ENCODE results near the gene MAPK8IP3. TPM values are rescaled to one million over a fixed set of nuclear protein-coding genes. Genes with fewer than 3 reads are reported as not detected.
"Not testable (repeated sequence)": the region's sequence is repeated elsewhere in the genome, so short reads cannot be mapped to it uniquely, and the experiment has no call there.

The MAPK8IP3 gene
- total RNA-seq, 1 donor from 2014 or later = 94.1 TPM

DNA sequence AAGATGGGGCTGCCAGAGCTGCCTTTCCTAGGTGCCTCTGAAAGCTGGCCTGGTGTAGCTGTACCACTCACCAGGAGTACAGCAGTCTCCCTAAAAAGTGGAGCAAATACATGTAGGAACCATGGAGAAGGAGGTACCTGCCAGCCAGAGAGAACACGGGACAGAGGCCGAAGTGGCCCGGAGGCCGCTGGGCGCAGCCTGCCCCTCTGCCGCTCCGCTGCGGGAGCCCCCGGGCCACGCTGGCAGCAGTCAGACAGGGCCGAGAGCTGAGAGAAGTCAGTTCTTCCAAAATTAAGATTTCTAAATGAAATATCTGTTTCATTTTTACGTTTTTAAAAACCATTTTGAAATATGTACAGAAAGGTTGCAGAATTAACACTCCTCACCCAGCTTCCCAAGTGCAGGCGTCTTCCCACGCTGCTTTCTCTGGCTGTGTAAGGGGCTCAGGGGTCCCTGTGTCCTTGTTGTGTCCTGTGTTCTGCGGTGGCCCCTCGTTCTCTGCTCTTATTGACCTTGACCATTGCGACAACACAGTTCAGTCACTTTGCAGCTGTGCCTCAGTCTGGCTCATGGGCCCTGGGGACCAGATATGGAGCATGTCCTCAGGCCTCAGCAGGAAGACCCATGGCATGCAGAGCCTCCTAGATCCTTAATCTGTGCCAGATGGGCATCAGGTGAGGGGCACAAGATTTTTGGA is 5.0 kb downstream of the MAPK8IP3 start:
- no peak for DNase-seq (ENCODE audit: low spot score)

DNA sequence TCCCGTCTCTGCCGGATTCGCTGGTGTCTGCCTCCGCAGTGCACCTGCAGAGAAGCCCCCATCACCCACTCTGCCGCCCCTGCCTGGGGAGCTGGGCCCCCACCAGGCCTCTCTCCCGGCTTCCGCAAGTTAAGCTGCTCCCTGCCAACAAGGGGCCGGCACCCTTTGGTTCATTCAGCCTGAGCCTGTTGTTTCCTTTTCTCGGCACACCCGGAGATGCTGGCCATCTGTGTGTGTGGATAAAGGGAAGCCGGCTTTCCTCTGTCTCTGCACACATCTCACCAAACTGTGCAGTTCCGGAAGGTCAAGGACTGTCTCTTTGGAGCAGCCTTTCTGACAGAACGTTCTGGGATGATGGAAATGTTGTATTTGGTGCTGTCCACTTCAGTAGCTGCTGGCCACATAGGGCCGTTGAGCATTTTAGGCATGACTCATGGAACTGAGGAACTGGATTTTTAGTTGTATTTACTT is 6.8 kb downstream of the MAPK8IP3 start:
- no peak for DNase-seq (ENCODE audit: low spot score)

DNA sequence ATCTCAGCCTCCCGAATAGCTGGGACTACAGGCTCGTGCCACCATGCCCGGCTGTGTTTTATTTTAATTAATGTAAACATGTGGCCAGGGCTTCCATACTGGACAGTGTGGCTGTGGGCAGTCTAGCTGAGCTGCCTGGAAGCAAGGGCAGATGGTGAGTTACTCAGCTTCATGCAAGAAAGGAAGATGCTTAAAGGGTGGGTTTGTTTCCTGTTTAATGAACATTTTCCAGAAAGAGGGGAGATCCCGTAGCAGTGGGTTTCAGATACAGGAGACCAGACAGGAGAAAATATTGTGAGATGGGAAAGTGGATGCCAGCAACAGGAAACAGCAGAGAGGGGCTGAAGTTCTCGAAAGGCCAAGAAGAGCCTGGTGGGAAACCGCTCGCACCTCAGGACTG is 7.3 kb downstream of the MAPK8IP3 start:
- no peak for DNase-seq (ENCODE audit: low spot score)

DNA sequence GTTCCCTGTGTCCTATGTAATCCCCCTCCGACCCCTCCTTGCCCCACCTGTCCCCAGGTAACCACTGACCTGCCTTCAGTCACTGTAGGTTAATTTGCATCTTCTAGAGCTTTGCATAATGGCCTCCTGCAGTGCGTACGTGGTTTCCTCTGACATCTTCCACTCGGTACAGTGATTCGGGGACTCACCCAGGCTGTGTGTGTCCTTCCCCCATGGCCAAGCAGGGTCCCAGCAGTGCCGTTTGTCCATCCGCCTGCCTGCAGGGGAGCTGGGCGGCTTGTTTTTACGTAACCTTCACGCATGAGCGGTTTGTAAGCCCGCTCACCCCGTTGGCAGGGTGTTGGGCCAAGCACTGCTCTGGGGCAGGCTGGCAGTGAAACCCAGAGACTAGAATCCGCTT is 7.9 kb downstream of the MAPK8IP3 start:
- DNase-seq (ENCODE audit: low spot score) = no peak

DNA sequence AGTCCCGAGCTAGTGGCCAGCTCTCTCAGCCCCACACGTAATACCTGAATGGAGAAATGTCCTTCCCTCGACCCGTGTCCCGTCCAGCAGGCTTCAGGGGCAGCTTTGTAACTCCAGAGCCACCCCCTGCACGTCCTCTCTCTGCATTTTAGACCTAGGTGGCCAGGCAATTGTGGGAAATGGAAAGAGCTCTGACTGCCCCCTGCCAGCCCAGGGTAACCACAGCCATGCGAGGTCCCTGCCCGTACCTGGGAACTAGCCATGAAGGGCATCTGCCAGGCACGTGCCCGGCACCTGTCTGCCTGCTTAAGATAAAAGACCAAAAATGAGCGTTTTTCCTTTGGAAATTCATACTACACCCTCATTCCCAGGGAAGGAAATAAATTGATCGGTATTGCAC is 9.2 kb downstream of the MAPK8IP3 start:
- no peak for DNase-seq (ENCODE audit: low spot score)

DNA sequence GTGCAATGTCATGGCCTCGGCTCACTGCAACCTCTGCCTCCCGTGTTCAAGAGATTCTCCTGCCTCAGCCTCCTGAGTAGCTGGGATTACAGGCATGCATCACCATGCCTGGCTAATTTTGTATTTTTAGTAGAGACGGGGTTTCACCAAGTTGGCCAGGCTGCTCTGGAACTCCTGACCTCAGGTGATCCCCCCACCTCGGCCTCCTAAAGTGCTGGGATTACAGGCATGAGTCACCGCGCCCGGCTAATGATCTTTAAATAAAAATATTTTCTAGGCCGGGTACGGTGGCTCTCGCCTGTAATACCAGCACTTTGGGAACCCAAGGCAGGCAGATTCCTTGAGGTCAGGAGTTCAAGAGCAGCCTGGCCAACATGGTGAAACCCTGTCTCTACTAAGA is 12.2 kb downstream of the MAPK8IP3 start:
- DNase-seq (ENCODE audit: low spot score) = not testable (repeated sequence)

DNA sequence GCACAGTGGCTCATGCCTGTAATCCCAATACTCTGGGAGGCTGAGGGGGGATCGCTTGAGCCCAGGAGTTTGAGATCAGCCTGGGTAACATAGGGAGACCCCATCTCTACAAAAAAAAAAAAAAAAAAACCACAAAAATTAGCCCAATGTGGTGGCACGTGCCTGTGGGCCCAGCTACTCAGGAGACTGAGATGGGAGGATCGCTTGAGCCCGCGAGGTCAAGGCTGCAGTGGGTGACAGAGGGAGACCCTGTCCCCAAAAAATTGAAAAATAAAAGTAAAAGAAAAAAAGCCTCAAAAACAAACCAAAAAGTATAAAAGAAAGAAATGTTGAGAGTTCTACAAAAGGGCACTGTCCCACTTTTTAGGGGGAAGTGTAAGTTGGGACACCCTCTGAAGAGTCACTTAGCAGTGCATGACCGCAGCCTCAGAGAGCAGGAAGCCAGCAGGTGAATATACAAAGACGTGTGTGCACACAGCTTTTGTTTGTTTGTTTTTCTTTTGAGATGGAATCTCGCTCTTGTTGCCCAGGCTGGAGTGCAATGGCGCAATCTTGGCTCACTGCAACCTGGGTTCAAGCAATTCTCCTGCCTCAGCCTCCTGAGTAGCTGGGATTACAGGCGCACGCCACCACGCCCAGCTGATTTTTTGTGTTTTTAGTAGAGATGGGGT is 13.7 kb downstream of the MAPK8IP3 start:
- not testable (repeated sequence) for DNase-seq (ENCODE audit: low spot score)

DNA sequence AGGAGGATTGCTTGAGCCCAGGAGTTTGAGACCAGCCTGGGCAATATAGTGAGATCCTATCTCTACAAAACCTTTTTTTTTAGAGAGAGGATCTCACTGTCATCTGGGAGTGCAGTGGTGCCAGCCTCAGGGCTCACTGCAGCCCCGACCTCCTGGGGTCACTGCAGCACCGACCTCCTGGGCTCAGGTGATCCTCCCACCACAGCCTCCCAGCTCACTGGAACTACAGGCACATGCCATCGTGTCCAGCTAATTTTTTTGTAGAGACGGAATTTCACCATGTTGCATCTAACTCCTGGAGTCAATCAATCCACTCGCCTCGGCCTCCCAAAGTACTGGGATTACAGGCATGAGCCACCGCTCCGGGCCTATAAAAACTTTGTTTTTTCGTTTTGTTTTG is 15.4 kb downstream of the MAPK8IP3 start:
- no peak for DNase-seq (ENCODE audit: low spot score)

DNA sequence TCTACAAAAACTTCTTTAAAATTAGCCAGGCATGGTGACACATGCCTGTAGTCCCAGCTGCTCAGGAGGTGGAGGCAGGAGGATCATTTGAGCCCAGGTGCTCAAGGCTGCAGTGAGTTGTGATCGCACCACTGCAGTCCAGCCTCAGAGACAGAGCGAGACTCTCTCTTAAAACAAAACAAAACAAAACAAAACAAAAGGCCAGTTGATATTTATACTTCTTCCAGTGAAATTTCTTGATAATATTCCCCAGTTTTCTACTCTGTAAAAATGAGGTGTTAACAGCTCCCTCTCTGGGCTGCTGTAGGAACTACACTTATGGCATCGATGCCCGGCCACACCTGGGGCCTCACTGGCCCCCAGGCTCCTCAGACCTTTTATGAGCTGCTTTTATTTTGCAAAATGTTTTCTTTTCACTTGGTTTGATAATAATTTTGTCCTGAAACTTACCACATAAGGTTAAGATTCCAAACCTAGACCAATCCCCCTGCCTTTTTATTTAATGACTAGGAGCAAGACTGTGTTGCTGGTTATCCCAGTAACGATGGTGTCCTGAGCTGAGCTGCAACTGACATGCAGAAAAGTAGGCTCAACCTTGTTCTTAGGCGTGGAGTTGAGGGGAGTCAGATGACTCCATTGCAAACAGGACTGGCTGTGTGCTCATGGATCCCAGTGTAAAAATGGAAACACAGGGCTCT is 17.6 kb downstream of the MAPK8IP3 start:
- DNase-seq (ENCODE audit: low spot score) = peak; percentile 40

DNA sequence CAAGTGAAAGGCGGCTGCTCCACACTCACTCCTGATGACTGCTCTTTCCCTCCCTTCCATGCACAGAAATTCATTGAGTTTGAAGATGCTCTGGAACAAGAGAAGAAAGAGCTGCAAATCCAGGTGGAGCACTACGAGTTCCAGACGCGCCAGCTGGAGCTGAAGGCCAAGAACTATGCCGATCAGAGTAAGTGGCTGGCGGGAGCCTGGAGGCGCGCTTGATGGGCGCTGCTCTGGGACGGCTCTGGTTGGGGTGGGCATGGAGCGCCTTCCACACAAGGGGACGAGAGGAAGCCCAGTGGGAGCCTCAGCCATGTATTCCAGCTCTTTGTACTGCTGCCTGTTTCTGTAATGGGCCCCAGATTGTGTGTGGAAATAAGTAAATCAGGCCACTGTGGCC is 18.5 kb downstream of the MAPK8IP3 start:
- no peak for DNase-seq (ENCODE audit: low spot score)

DNA sequence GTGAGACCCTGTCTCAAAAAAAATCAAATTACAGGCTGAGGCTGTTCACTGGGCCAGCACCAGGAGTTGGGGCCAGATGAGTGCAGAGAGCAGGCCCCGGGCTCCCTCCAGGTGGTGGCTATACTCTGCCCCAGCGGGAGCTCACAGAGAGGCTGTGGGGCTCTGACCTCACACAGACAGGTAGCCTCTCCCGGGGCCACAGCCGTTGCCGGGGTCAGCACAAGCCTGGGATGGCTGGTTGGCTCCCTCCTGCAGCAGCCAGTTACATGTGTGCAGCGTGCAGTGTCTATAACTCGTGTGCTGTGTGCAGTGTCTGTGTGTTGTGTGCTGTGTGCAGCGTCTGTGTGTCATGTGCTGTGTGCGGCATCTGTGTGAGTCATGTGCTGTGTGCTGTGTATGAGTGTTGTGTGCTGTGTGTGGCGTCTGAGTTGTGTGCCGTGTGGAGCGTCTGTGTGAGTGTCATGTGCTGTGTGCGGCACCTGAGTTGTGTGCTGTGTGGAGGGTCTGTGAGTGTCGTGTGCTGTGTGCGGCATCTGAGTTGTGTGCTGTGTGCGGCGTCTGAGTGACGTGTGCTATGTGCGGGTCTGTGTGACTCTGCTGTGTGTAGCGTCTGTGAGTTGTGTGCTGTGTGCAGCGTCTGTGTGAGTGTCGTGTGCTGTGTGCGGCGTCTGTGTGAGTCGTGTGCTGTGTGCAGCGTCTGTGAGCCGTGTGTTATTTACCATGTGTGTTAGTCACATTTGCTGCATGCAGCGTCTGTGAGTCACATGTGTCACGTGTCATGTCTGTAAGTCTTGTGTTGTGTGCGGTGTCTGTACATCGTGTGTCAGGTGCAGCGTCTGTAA is 20.9 kb downstream of the MAPK8IP3 start:
- no peak for DNase-seq (ENCODE audit: low spot score)

DNA sequence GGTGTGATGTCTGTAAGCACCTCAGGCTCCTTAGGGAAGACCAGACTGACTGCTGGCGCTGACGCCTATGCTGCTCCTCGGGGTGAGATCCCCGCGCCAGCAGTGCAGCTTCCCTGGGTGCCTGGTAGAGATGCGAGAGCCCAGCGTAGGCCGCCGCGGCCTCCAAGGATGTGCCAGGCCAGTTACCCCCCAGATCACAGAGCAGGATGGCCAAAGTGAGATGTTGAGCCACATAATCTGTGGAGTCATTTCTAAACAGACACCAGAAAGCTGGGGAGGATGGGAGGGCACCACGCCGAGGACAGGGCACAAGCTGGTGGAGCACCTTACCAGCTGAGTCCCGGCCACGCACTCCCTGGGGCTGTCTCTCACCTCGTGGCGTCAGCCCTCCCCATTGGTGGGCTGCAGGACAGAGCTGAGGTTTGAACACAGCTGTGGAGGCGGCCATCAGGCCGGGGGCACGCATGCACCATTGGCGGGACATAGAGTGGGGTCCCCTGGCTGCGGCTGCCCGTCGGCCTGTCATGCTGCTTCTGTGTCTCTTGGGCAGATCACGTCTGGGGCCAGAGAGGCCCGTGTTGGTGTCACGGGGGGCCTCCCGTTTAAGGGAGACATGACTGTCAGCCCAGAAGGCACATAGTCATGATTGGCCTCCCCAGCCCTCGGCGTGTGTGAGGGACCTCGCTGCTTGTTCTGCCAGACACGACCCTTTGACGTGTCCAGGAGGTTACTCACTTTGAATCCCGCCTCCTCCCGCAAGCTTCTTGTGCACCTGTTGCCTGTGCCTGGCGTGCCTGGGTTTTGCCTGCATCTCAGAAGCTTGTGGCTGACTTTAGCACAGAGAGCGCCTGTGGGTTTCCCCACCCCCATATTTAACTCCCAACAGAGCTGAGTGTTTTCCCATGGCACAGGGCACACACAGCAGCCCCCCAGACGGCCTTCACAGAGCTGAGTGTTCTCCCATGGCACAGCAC is 21.9 kb downstream of the MAPK8IP3 start:
- no peak for DNase-seq (ENCODE audit: low spot score)

DNA sequence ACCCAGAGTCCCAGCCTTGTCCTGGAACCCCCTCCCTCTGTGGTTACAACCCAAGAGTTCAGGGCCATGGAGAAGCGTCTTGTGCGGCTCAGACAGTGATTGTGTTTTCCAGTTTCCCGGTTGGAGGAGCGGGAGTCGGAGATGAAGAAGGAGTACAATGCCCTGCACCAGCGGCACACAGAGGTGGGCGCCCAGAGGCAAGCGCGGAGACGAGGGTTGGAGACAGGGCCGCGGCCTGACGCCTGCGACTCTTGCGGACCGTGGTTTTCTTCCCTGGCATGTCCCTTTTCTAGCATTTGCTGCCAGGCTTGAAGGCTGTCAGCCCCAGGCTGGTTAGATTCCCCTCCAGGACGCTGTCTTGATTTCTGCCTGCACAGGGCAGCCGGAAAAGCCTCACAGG is 23.0 kb downstream of the MAPK8IP3 start:
- no peak for DNase-seq (ENCODE audit: low spot score)

DNA sequence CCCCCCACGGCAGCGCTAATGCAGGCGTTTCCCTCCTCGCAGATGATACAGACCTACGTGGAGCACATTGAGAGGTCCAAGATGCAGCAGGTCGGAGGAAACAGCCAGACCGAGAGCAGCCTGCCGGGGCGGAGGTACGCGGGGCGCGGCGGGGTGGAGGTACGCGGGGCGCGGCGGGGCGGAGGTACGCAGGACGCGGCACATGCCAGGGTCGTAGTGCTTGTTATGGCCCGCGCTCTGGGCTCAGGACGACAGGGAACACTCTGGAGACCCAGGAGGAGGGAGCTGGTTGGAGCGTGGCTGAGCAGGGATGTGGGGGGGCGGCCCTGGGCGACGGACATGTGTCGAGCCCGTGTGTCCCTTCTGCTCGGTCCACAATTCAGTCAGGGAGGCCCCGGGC is 23.4 kb downstream of the MAPK8IP3 start:
- no peak for DNase-seq (ENCODE audit: low spot score)

DNA sequence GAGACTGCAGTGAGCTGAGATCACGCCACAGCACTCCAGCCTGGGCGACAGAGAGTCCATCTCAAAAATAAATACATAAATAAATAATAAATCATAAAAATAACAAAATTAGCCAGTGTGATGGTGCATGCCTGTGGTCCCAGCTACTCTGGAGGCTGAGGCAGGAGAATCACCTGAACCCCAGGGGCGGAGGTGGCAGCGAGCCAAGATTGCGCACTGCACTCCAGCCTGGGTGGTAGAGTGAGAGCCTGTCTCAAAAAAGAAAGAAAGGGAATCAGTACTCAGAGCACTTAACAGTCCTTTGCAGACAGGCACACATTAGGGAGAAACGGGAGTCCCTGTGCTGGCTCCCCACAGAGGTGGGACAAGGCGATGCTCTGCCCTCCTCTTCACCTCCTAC is 25.1 kb downstream of the MAPK8IP3 start:
- DNase-seq (ENCODE audit: low spot score) = no peak

DNA sequence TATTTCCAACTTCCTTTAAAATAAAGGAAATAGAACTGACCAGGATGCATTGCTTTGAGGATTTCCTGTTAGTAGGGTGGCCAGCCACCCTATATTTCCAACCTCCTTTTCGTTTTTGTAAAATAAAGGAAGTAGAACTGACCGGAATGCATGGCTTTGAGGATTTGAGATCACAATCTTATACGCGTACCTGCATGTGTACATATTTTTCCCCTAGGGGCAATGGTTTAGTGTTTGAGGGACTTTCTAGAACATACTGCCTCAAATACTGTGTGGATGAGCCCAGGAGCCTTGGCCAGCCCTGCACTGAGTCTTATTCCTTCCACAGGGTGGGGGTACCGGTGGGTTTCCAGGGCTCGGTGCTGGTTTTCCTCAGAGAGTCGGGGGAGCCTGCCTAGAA is 25.6 kb downstream of the MAPK8IP3 start:
- no peak for DNase-seq (ENCODE audit: low spot score)

DNA sequence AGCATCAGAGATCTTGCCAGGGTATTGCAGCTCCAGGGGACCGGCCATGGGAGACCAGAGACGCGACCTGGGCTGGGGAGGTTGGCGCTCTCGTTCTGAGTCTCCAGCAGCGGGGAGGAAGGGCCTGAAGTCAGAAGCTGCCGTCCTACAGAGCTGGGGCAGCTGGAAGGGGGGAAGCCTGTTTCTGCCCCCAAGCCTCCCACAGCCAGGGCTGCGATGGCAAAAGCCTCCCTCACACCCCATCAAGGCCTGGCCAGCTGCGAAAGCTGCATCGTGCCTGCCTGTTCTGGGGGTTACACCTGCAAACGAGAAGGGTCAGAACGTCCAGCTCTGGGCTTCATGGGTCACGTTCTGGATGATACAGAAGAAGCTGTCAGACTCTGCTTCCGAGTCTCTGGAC is 26.1 kb downstream of the MAPK8IP3 start:
- no peak for DNase-seq (ENCODE audit: low spot score)

DNA sequence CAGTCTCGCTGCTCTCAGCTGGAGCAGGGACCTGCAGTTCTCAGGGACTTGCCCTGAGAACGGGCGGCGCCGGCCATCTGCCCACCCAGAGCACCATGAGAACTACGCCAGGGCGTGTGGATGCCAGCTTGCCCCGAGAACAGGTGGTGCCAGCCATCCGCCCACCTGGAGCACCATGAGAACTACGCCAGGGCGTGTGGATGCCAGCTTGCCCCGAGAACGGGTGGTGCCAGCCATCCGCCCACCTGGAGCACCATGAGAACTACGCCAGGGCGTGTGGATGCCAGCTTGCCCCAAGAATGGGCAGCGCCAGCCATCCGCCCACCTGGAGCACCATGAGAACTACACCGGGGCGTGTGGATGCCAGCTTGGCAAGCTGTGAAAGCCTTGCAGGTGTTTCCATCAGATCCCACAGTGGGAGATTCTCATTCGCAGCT is 26.6 kb downstream of the MAPK8IP3 start:
- not testable (repeated sequence) for DNase-seq (ENCODE audit: low spot score)

DNA sequence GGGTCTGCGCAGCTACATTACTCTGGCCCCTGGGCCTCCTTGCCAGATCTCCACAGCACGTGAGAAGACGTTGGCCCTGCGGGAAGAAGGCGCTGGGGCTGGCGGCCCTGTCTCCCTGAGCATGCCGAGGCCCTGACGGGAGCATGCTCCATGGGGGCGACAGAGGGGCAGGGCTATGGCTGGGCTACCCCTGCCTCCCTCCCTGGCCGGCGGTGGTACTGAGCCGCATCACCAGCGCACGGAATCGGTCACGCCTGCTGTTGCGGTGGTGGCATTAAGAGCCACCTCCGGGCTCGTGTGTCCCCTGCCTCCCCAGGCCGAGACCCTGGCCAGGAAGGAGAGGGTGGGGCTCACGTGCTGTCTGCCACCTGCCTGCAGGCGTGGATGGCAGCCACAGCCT is 28.1 kb downstream of the MAPK8IP3 start:
- no peak for DNase-seq (ENCODE audit: low spot score)

DNA sequence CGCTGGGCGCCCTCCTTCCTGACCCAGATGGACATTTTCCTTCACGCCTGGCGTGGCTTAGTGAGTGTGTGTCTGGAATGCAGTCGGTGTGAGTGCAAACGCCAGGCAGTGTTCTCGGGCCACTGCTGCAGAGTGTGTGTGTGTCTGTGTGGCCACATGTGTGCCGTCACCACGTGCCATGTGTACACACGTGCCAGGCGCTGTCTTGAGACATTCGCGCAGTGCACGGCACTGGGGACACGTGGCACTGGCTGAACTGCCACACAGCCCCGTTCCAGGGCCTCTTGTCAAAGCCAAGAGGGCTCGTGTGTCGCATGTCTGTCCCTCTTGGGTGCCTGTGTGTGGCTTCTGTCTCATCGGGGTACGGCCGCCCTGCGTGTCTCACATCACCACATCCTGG is 28.8 kb downstream of the MAPK8IP3 start:
- no peak for DNase-seq (ENCODE audit: low spot score)

DNA sequence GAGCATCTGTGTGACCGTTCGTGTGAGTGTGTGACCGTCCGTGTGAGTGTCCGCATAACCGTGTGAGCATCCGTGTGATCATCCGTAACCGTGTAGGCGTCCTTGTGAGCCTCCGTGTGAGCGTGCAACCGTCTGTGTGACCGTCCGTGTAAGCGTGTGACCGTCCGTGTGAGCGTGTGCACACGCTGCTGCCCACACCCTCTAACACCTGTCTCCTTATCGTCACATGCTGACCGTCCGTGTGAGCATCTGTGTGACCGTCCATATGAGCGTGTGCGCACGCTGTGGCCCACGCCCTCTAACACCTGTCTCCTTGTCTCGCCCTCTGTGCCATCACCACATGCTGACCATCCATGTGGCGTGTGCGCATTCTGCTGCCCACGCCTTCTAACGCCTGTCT is 34.2 kb downstream of the MAPK8IP3 start:
- DNase-seq (ENCODE audit: low spot score) = no peak
